ENCODE measurements around the gene MAGED1. TPM values are rescaled to one million over a fixed set of nuclear protein-coding genes. Genes with fewer than 3 reads are reported as not detected.

The MAGED1 gene, protein sequence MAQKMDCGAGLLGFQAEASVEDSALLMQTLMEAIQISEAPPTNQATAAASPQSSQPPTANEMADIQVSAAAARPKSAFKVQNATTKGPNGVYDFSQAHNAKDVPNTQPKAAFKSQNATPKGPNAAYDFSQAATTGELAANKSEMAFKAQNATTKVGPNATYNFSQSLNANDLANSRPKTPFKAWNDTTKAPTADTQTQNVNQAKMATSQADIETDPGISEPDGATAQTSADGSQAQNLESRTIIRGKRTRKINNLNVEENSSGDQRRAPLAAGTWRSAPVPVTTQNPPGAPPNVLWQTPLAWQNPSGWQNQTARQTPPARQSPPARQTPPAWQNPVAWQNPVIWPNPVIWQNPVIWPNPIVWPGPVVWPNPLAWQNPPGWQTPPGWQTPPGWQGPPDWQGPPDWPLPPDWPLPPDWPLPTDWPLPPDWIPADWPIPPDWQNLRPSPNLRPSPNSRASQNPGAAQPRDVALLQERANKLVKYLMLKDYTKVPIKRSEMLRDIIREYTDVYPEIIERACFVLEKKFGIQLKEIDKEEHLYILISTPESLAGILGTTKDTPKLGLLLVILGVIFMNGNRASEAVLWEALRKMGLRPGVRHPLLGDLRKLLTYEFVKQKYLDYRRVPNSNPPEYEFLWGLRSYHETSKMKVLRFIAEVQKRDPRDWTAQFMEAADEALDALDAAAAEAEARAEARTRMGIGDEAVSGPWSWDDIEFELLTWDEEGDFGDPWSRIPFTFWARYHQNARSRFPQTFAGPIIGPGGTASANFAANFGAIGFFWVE
- 353 TPM for polyA plus RNA-seq (ENCODE audit: insufficient read length)
- long read RNA-seq, donor 1, transcript MAGED1-201 (13 exons, 2,747 nt): major isoform, 30 of 447 reads
- long read RNA-seq, donor 1, transcript MAGED1-204 (13 exons, 2,701 nt): minor isoform, 5 of 447 reads
- long read RNA-seq, donor 1, partial matches to known transcripts: 411 of 447 reads
- long read RNA-seq, donor 1, other reads (novel, unspliced or antisense): 0 of 447 reads
- long read RNA-seq, donor 2, transcript MAGED1-201 (13 exons, 2,747 nt): major isoform, 41 of 278 reads
- long read RNA-seq, donor 2, partial matches to known transcripts: 233 of 278 reads
- long read RNA-seq, donor 2, other reads (novel, unspliced or antisense): 0 of 278 reads
- long read RNA-seq, donor 3, transcript MAGED1-201 (13 exons, 2,747 nt): major isoform, 27 of 281 reads
- long read RNA-seq, donor 3, partial matches to known transcripts: 249 of 281 reads
- long read RNA-seq, donor 3, other reads (novel, unspliced or antisense): 0 of 281 reads
- long read RNA-seq, donor 4, partial matches to known transcripts: 52 of 52 reads
- long read RNA-seq, donor 4, other reads (novel, unspliced or antisense): 0 of 52 reads
- long read RNA-seq, donor 5, transcript MAGED1-204 (13 exons, 2,701 nt): minor isoform, 11 of 306 reads
- long read RNA-seq, donor 5, transcript MAGED1-201 (13 exons, 2,747 nt): major isoform, 67 of 306 reads
- long read RNA-seq, donor 5, partial matches to known transcripts: 226 of 306 reads
- long read RNA-seq, donor 5, other reads (novel, unspliced or antisense): 0 of 306 reads
- long read RNA-seq, donor 6, transcript MAGED1-201 (13 exons, 2,747 nt): major isoform, 28 of 371 reads
- long read RNA-seq, donor 6, partial matches to known transcripts: 339 of 371 reads
- long read RNA-seq, donor 6, other reads (novel, unspliced or antisense): 0 of 371 reads
- long read RNA-seq, donor 7, transcript MAGED1-201 (13 exons, 2,747 nt): major isoform, 69 of 403 reads
- long read RNA-seq, donor 7, transcript MAGED1-204 (13 exons, 2,701 nt): minor isoform, 9 of 403 reads
- long read RNA-seq, donor 7, partial matches to known transcripts: 320 of 403 reads
- long read RNA-seq, donor 7, other reads (novel, unspliced or antisense): 0 of 403 reads
- long read RNA-seq, donor 8, transcript MAGED1-201 (13 exons, 2,747 nt): major isoform, 23 of 103 reads
- long read RNA-seq, donor 8, transcript MAGED1-204 (13 exons, 2,701 nt): minor isoform, 5 of 103 reads
- long read RNA-seq, donor 8, partial matches to known transcripts: 73 of 103 reads
- long read RNA-seq, donor 8, other reads (novel, unspliced or antisense): 0 of 103 reads

- DNase-seq: peak; percentile 93
These were observed at the start of gene MAGED1 for GRCh38 chrX:51892921-51893745. Gene MAGED1, plus strand, starts transcription at chrX:51893623. Its CDS starts 682 bp downstream, at chrX:51894305.

DNA sequence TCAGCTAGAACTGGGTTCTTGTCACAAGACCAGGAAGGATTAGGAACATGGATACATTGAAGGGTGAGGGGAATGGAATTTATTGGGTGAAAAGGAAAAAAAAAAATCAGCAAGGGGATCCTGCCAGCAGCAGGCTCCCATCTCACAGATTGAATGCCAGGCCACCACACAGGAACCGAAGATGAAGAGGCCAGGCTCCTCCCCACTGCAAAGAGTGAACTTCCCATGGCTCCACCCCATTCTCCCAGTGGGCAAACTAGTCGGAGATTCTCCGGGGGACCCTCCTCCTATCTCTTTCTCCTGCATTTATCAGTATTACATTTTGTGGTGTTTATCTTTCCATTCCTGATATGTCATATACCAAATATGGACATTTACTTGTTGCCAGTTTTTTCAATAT, 46.0 kb upstream of the MAGED1 start:
- DNase-seq: no peak

- DNase-seq: no peak
These were observed 41.8 kb upstream of the MAGED1 start for GRCh38 chrX:51851507-51852085.

DNA sequence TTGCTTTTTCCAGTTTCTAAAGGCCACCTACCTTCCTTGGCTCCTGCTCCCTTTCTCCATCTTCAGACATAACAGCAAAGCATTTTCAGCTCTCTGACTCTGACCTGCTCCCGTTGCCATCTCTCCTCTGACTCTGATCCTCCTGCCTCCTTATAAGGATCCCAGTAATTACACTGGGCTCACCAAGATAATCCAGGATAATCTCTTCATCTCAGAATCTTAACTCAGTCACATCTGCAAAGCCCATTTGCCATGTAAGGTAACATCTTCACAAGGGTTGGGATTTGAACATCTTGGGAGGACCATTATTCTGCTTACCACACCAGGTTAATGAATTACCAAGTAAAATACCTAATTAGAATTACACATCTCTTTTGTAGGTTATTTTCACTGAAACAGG, 41.3 kb upstream of the MAGED1 start:
- no peak for DNase-seq

- no peak for DNase-seq
These were observed 40.8 kb upstream of the MAGED1 start for GRCh38 chrX:51852621-51853020.

DNA sequence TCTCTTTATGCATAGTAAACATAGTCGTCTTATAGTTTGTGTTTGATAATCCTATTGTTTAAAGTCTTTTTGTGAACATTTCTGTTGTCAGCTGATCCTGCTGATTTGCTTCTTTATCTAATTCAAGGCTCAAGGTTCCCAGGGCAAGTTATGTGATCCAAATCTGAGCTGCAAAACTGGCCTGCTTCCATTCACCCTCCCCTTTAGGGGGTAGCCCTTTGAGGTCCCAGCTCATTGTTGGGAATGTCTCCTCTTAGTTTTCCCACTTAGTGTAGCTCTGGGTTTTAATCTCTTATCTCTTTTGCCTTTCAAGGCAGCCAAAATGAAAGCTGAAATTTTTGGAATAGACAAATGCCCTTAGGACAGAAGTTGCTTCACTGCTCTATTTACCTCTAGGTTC, 40.2 kb upstream of the MAGED1 start:
- no peak for DNase-seq

- no peak for DNase-seq
These were observed 37.7 kb upstream of the MAGED1 start for GRCh38 chrX:51855698-51856097.

DNA sequence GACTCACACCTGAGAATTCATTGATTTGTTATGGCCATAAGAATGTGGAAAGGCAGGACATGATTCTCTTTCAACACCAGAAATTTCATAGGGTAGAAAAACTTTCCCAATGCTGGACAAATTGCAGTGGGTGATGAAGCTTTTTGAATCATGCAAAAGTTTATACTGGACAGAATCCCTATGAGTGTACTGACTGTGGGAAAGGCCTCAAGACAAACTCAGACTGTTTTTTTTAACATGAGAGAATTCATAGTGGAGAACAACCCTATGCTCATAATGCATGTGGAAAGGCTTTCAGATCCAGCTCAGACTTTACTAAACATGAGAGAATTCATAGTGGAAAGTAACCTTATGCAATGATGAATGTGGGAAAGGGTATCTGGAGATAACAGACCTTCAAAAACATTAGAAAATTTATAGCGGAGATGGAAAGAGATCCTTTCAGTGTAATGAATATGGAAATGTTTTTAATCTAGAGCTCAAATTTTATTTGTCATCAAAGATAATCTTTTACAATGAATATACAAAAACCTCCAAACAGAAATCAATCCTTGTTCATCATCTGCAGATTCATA, 36.2 kb upstream of the MAGED1 start:
- DNase-seq: no peak

DNA sequence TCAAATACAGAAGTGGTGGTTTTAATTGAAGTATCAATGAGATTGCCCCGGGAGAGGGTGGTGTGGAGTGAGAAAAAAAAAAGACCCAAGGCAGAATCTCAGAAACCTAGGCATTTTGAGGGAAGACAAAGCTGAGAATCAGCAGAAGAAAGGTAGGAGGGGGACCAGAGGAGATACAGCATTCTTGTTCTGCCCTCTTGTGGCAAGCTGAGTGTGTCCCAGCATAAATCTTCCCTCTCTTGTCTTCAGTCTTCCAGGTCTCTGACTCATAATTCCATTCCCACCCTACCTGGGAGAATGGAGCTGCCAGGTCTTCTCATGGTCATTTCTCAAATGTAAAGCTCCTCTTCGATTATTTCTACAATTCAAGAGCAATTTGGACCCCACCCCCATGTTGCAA, 32.7 kb upstream of the MAGED1 start:
- DNase-seq: peak; percentile 12

- no peak for DNase-seq
These were observed 30.5 kb upstream of the MAGED1 start for GRCh38 chrX:51862920-51863319.

- no peak for DNase-seq
These were observed 27.2 kb upstream of the MAGED1 start for GRCh38 chrX:51866210-51866609.

- no peak for DNase-seq
These were observed 25.8 kb upstream of the MAGED1 start for GRCh38 chrX:51867626-51868025.

DNA sequence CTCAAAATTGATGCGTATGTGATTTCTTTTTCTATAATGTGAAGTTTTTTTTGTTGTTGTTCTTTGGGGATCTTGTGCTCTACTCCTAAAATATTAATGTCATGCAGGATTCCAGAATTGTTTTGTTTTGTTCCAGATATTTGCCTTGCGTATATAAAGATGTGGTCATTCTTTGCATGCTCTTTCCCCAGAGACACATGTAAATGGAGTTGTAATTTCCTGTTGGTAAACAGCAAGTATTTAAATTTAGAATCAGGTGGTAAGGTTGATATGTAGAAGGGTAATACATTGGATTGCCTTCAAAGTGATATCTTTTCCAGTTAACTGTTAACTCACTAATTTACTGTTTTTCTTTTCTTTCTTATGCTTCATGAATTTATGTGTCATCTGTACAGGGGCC, 23.1 kb upstream of the MAGED1 start:
- DNase-seq: no peak

DNA sequence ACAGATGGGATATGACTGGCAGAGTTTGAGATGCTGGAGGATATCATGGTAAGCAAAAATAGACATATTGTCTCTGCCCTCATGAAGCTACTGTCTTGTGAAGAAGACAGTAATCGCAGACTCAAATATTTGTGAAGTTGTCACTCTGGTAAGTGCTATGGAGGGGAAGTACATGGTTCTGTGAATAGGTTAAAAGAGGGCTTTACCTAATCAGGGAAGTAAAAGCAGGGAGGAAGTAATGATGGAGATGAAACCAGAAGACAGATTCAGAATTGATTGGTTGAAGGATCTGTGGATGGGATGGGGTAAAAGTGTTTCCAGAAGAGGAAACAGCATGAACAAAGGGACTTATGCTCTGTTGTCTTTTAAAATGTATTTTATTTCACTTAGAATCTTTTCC, 19.3 kb upstream of the MAGED1 start:
- no peak for DNase-seq

DNA sequence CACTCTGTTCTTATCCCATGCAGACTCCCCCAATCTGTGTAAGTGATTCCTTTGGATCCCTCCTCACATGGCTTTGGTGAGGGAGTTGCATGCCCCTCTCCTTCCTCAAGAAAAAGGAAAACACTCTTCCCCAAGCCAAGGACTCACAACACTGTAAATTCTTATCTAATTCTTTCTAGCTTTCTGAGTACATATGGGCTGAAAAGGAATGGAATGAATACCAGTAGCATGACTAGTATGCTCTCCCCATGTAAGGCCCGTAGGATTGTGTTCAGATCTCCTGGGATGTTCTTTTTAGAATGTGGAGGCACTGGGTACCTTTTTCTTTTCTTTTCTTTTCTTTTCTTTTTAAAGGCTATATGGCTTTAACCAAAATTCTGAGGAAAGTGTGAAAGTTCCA, 17.0 kb upstream of the MAGED1 start:
- no peak for DNase-seq

- DNase-seq: no peak
These were observed 15.4 kb upstream of the MAGED1 start for GRCh38 chrX:51878056-51878455.

- DNase-seq: no peak
These were observed 3.6 kb upstream of the MAGED1 start for GRCh38 chrX:51889851-51890250.

DNA sequence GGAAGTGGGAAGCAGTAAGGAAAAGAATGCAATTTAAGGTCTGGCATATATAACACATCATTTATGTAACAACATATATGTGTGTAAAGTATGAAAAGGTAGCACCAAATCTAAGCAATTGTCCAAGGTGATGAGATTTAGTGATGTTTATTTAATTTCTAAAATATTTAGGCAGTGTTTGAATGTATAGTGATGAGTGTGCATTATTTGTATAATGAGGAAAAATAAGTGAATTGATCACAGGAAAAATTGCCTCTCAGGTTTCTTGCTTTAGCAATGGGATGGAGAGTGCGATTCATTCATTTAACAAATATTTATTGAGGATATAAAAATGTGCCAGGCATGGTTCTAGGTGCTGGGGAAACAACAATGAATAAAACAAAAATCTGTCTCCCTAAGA, 2.2 kb upstream of the MAGED1 start:
- no peak for DNase-seq

All from left kidney (tissue), 8 donors.